ENCODE results near the gene ANAPC2.

The ANAPC2 gene

DNA sequence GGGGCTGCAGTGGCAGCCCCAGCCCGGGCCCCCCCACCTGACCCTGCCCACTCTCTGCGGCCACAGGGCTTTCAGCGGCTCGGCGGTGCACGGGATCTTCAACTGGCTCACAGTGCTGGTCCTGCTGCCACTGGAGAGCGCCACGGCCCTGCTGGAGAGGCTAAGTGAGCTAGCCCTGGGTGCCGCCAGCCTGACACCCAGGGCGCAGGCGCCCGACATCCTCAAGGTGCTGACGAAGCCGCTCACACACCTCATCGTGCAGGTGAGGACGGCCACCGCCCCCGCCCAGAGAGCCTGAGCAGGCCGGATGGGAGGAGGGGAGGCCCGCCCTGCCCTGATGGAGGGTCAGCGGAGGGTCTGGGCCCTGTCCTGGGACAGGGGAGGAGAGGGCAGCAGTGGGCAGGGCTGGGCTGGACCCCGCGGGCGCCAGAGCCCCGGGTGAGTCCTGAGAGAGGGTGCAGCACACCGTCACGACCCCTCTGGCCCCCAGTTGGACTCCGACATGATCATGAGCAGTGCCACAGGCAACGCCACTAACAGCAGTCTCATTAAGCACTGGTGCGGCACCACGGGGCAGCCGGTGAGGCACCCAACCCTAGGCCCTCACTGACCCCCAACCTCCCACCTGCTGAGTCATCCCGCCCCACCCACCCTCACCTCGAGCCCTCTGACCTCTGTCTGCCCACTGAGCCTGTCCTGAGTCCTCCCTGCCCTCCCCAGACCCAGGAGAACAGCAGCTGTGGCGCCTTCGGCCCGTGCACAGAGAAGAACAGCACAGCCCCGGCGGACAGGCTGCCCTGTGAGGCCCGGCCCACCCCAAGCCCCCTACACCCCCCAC, 45.0 kb upstream of the ANAPC2 start:
- peaks cover 41% of the 10 kb centered on the region for H3K4me1 ChIP-seq (ENCODE audit: low read length)
- peaks cover 8% of the 10 kb centered on the region for H3K79me2 ChIP-seq (ENCODE audit: low read length)
- H4K20me1 ChIP-seq (ENCODE audit: insufficient read depth, low read length) = no peaks in the 10 kb centered on the region
- H3K4me2 ChIP-seq (ENCODE audit: low read length) = no peak overlapping the region
- 0 out of 2 replicates have a peak, but pooled peaks cover 2% of the 10 kb centered on the region for H3K27me3 ChIP-seq (ENCODE audit: low read depth, low read length)
- H3K4me3 ChIP-seq (ENCODE audit: low read length) = no peak overlapping the region
- no peak overlapping the region for H3K27ac ChIP-seq (ENCODE audit: low read length)
- H3K9ac ChIP-seq (ENCODE audit: low read length) = no peak overlapping the region
- no peak overlapping the region for H2AFZ ChIP-seq (ENCODE audit: low read depth, low read length)
- H3K36me3 ChIP-seq (replicated peaks; ENCODE audit: low read depth, low read length) = no peaks in the 10 kb centered on the region
- no peaks in the 10 kb centered on the region for H3K9me3 ChIP-seq (ENCODE audit: insufficient read depth, low read length)
- no peak for TF ChIP-seq EZH2phosphoT487 (IDR thresholded peaks at IDR 0.05; ENCODE audit: low read depth)
- TF ChIP-seq, protein P1, sequence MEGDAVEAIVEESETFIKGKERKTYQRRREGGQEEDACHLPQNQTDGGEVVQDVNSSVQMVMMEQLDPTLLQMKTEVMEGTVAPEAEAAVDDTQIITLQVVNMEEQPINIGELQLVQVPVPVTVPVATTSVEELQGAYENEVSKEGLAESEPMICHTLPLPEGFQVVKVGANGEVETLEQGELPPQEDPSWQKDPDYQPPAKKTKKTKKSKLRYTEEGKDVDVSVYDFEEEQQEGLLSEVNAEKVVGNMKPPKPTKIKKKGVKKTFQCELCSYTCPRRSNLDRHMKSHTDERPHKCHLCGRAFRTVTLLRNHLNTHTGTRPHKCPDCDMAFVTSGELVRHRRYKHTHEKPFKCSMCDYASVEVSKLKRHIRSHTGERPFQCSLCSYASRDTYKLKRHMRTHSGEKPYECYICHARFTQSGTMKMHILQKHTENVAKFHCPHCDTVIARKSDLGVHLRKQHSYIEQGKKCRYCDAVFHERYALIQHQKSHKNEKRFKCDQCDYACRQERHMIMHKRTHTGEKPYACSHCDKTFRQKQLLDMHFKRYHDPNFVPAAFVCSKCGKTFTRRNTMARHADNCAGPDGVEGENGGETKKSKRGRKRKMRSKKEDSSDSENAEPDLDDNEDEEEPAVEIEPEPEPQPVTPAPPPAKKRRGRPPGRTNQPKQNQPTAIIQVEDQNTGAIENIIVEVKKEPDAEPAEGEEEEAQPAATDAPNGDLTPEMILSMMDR (IDR thresholded peaks at IDR 0.05; ENCODE audit: low read depth, low read length) = no peak

- Histone ChIP-seq H2AFZ (ENCODE audit: low read depth, low read length) (no peak overlapping the region), H3K36me3 (replicated peaks; ENCODE audit: low read depth, low read length) (no peaks in the 10 kb centered on the region), H3K9me3 (ENCODE audit: insufficient read depth, low read length) (no peaks in the 10 kb centered on the region), H3K27me3 (ENCODE audit: low read depth, low read length) (0 out of 2 replicates have a peak, but pooled peaks cover 2% of the 10 kb centered on the region), H3K9ac (ENCODE audit: low read length) (no peak overlapping the region), H3K4me1 (ENCODE audit: low read length) (peaks cover 35% of the 10 kb centered on the region), H3K4me2 (ENCODE audit: low read length) (no peak overlapping the region), H3K27ac (ENCODE audit: low read length) (no peak overlapping the region), H3K4me3 (ENCODE audit: low read length) (no peak overlapping the region), H3K79me2 (ENCODE audit: low read length) (0 out of 2 replicates have a peak, but pooled peaks cover 4% of the 10 kb centered on the region), H4K20me1 (ENCODE audit: insufficient read depth, low read length) (no peaks in the 10 kb centered on the region)
- TF ChIP-seq, protein P1 (IDR thresholded peaks at IDR 0.05; ENCODE audit: low read depth, low read length) = no peak
- TF ChIP-seq EZH2phosphoT487 (IDR thresholded peaks at IDR 0.05; ENCODE audit: low read depth) = no peak
These were observed 44.1 kb upstream of the ANAPC2 start for GRCh38 chr9:137232510-137232909.

DNA sequence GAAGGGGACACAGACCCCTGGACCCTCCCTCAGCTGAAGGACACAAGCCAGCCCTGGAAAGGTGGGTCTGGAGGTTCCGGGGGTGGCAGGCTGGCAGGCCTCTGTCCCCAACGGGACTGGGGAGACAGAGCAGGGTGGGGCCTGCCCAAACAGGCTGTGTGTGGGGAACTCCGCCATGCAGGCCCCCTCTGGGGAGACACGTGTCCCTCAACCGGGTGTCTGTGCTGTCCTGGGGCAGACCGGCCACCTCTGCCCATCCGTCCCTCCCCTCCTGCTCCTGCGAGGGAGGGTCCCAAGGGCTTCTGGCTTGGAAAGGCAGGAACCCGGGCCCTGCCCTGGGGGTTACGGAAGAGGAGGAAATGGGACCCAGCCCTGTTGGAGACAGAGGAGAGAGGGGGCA, 43.7 kb upstream of the ANAPC2 start:
- no peak for TF ChIP-seq EZH2phosphoT487 (IDR thresholded peaks at IDR 0.05; ENCODE audit: low read depth)
- TF ChIP-seq, protein P1 (IDR thresholded peaks at IDR 0.05; ENCODE audit: low read depth, low read length) = no peak
- peaks cover 34% of the 10 kb centered on the region for H3K4me1 ChIP-seq (ENCODE audit: low read length)
- no peak overlapping the region for H3K4me3 ChIP-seq (ENCODE audit: low read length)
- 0 out of 2 replicates have a peak, but pooled peaks cover under 1% of the 10 kb centered on the region for H3K79me2 ChIP-seq (ENCODE audit: low read length)
- H2AFZ ChIP-seq (ENCODE audit: low read depth, low read length) = no peak overlapping the region
- no peak overlapping the region for H3K4me2 ChIP-seq (ENCODE audit: low read length)
- no peak overlapping the region for H3K27ac ChIP-seq (ENCODE audit: low read length)
- no peaks in the 10 kb centered on the region for H3K9me3 ChIP-seq (ENCODE audit: insufficient read depth, low read length)
- no peak overlapping the region for H3K9ac ChIP-seq (ENCODE audit: low read length)
- H4K20me1 ChIP-seq (ENCODE audit: insufficient read depth, low read length) = no peaks in the 10 kb centered on the region
- no peaks in the 10 kb centered on the region for H3K36me3 ChIP-seq (replicated peaks; ENCODE audit: low read depth, low read length)
- 0 out of 2 replicates have a peak, but pooled peaks cover 2% of the 10 kb centered on the region for H3K27me3 ChIP-seq (ENCODE audit: low read depth, low read length)

DNA sequence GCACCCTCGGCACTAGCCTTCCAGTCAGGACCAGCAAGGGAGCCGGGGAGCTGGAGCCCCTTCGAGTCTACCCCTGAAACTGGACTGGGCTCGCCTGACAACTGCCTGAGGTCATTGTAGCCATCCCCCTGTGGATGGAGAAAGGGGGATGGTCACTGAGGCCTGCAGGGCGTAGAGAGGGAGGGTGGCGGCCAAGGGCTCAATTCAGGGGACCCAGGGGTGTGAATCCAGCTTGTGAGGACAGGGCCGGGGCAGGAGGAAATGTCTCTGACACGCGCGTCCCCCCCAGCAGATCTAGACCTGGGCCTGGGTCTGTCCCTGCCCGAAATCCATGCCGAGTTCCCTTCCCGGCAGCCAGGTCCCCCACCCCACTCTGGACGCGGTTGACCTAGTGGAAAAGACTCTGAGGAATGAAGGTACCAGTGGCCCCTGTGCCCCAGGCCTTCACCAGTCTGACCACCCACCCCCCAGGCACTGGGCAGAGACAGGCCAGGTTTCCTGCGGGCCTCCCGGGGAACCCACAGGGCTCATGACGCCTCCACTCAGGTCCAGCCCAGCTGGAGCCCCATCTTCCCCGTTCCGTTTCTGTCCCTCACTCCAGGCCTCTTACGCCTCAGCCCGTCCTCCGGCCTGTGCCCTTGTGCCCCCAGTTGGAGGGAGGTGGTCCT, 43.1 kb upstream of the ANAPC2 start:
- H2AFZ ChIP-seq (ENCODE audit: low read depth, low read length) = no peak overlapping the region
- H3K27me3 ChIP-seq (ENCODE audit: low read depth, low read length) = 0 out of 2 replicates have a peak, but pooled peaks cover 2% of the 10 kb centered on the region
- no peaks in the 10 kb centered on the region for H4K20me1 ChIP-seq (ENCODE audit: insufficient read depth, low read length)
- TF ChIP-seq EZH2phosphoT487 (IDR thresholded peaks at IDR 0.05; ENCODE audit: low read depth) = no peak
- TF ChIP-seq, protein P1 (IDR thresholded peaks at IDR 0.05; ENCODE audit: low read depth, low read length) = no peak
- H3K36me3 ChIP-seq (replicated peaks; ENCODE audit: low read depth, low read length) = no peaks in the 10 kb centered on the region
- no peaks in the 10 kb centered on the region for H3K9me3 ChIP-seq (ENCODE audit: insufficient read depth, low read length)
- no peak overlapping the region for H3K27ac ChIP-seq (ENCODE audit: low read length)
- H3K4me2 ChIP-seq (ENCODE audit: low read length) = no peak overlapping the region
- H3K79me2 ChIP-seq (ENCODE audit: low read length) = no peaks in the 10 kb centered on the region
- peaks cover 29% of the 10 kb centered on the region for H3K4me1 ChIP-seq (ENCODE audit: low read length)
- H3K4me3 ChIP-seq (ENCODE audit: low read length) = no peak overlapping the region
- no peak overlapping the region for H3K9ac ChIP-seq (ENCODE audit: low read length)

Measured in OCI-LY3 (cell line).